GM23338 (cell line): ENCODE data around the gene ERC2. TPM values are rescaled to one million over a fixed set of nuclear protein-coding genes. Genes with fewer than 3 reads are reported as not detected.
A peak's percentile ranks its signal among the peaks of the same experiment; 100 is the strongest.

Experiments
- ATAC-seq: fragments of 200-7000 bp; cut with Tn5 transposase; 3 replicates; pipeline ENCODE4 v1.9.1; 2020
- DNase-seq: peaks from one replicate; pipeline ENCODE4 v3.0.0-alpha.2; 2015; ENCODE audit warnings: low spot score
- H2AFZ ChIP-seq: fragments of 200-600 bp; sonication (generic); 2 replicates; pipeline ENCODE4 v1.8.0; 2016; ENCODE audit warnings: antibody characterized with exemption, mild to moderate bottlenecking, moderate library complexity
- H3F3A ChIP-seq: fragments of 200-600 bp; sonication (generic); replicated peaks from 2 replicates; pipeline ENCODE4 v1.8.0; 2017; ENCODE audit warnings: antibody characterized with exemption, mixed run types, low read depth
- H3K27ac ChIP-seq: fragments of 200-600 bp; sonication (generic); 2 replicates; pipeline ENCODE4 v1.6.1; 2016; ENCODE audit warnings: low read depth
- H3K27me3 ChIP-seq: fragments of 200-600 bp; sonication (generic); 2 replicates; pipeline ENCODE4 v1.8.0; 2016; ENCODE audit warnings: mild to moderate bottlenecking, mixed run types, moderate library complexity; ENCODE audit not compliant: insufficient read depth
- H3K36me3 ChIP-seq: fragments of 200-600 bp; sonication (generic); 2 replicates; pipeline ENCODE4 v1.8.0; 2016; ENCODE audit warnings: mild to moderate bottlenecking; ENCODE audit not compliant: insufficient read depth
- H3K4me1 ChIP-seq: fragments of 200-600 bp; sonication (generic); 2 replicates; pipeline ENCODE4 v1.8.0; 2016; ENCODE audit warnings: mild to moderate bottlenecking, moderate library complexity; ENCODE audit not compliant: insufficient read depth
- H3K4me2 ChIP-seq: fragments of 200-600 bp; sonication (generic); 2 replicates; pipeline ENCODE4 v1.7.1; 2017; ENCODE audit warnings: mixed run types
- H3K4me3 ChIP-seq: fragments of 200-600 bp; sonication (generic); 2 replicates; pipeline ENCODE4 v1.6.1; 2016; ENCODE audit warnings: mixed run types
- H3K79me2 ChIP-seq: fragments of 200-600 bp; sonication (generic); replicated peaks from 2 replicates; pipeline ENCODE4 v1.8.0; 2017; ENCODE audit warnings: mild to moderate bottlenecking; ENCODE audit not compliant: insufficient read depth
- H3K9me2 ChIP-seq: fragments of 200-600 bp; sonication (generic); 2 replicates; pipeline ENCODE4 v1.8.0; 2017; ENCODE audit not compliant: insufficient read depth
- H4K20me1 ChIP-seq: fragments of 200-600 bp; sonication (generic); replicated peaks from 2 replicates; pipeline ENCODE4 v1.8.0; 2017; ENCODE audit warnings: mild to moderate bottlenecking; ENCODE audit not compliant: insufficient read depth
- H3K27ac Mint-ChIP-seq: 2 replicates; pipeline ENCODE4 v1.8.0; 2020; ENCODE audit warnings: inconsistent platforms, mild to moderate bottlenecking, moderate library complexity, mixed read lengths
- H3K27me3 Mint-ChIP-seq: 3 replicates; pipeline ENCODE4 v1.8.0; 2022; ENCODE audit warnings: low read depth, mild to moderate bottlenecking, moderate library complexity, mixed read lengths, inconsistent platforms; ENCODE audit not compliant: insufficient read depth, poor library complexity
- H3K36me3 Mint-ChIP-seq: 3 replicates; pipeline ENCODE4 v1.8.0; 2021; ENCODE audit warnings: low read depth, mild to moderate bottlenecking, inconsistent platforms, moderate library complexity, mixed read lengths
- H3K4me1 Mint-ChIP-seq: 3 replicates; pipeline ENCODE4 v1.8.0; 2020; ENCODE audit warnings: mild to moderate bottlenecking, inconsistent platforms, mixed read lengths
- H3K4me3 Mint-ChIP-seq: 3 replicates; pipeline ENCODE4 v1.8.0; 2021; ENCODE audit warnings: moderate library complexity, mild to moderate bottlenecking, inconsistent platforms, mixed read lengths
- H3K9me3 Mint-ChIP-seq: 3 replicates; pipeline ENCODE4 v1.8.0; 2020; ENCODE audit warnings: moderate library complexity, mild to moderate bottlenecking, inconsistent platforms, mixed read lengths
- CTCF ChIP-seq, 2 experiments: fragments of 200-600 bp in 1 of 2; sonication (generic) in 1 of 2; conservative IDR thresholded peaks; 2 replicates each; pipeline versions ENCODE4 v1.5.1 to v1.6.1; 2016 to 2017; ENCODE audit warnings: antibody characterized with exemption in 2 of 2, low read depth in 2 of 2, mild to moderate bottlenecking in 2 of 2, moderate library complexity in 1 of 2
- EZH2 ChIP-seq: fragments of 200-600 bp; sonication (generic); IDR thresholded peaks from one replicate; pipeline ENCODE4 v1.8.0; 2017; ENCODE audit warnings: antibody characterized with exemption, mild to moderate bottlenecking, low read depth; ENCODE audit not compliant: unreplicated experiment
- EZH2phosphoT487 ChIP-seq: fragments of 200-600 bp; sonication (generic); IDR thresholded peaks from one replicate; pipeline ENCODE4 v1.8.1; 2018; ENCODE audit warnings: antibody characterized with exemption; ENCODE audit not compliant: unreplicated experiment
- NANOG ChIP-seq: IDR thresholded peaks from 2 replicates; pipeline ENCODE4 v1.6.1; 2016; ENCODE audit warnings: antibody characterized with exemption, borderline replicate concordance
- REST ChIP-seq: IDR thresholded peaks from one replicate; pipeline ENCODE4 v1.6.1; 2018; ENCODE audit warnings: antibody characterized with exemption; ENCODE audit not compliant: unreplicated experiment
- polyA plus RNA-seq: library from polyadenylated mRNA; unstranded; fragments of >200 nt; fragmentation: Nextera tagmentation; extraction: Ambion mirVana; gene quantifications from 2 replicates; pipeline ENCODE4 v1.2.1, GENCODE V29; 2016
- total RNA-seq: library from RNA; depleted of rRNA; stranded (reverse); fragments of >200 nt; shearing (Covaris generic); gene quantifications from 2 replicates; pipeline ENCODE4 v1.2.3, GENCODE V29; 2014

ERC2 gene
- total and polyA plus RNA-seq, 2 experiments from 2014 or later: 11.8 to 13.7 TPM

GRCh38 chr3:55483196-55484095, 984.8 kb downstream of the ERC2 start:
- peak overlapping the region; percentile 97 for H3K4me2 ChIP-seq
- H4K20me1 ChIP-seq: no peaks in the 10 kb centered on the region; the same call in 1 of the 2 replicates
- H3K79me2 ChIP-seq: no peaks in the 10 kb centered on the region
- no peak overlapping the region for H3K27ac ChIP-seq
- peak; percentile 0; the same call in 2 of the 3 replicates for ATAC-seq
- H3F3A ChIP-seq: peaks cover 28% of the 10 kb centered on the region
- no peak overlapping the region for H3K27ac Mint-ChIP-seq
- peaks cover 94% of the 10 kb centered on the region for H3K27me3 ChIP-seq
- no peaks in the 10 kb centered on the region for H3K36me3 ChIP-seq
- H3K9me2 ChIP-seq: no peaks in the 10 kb centered on the region
- H2AFZ ChIP-seq: peak overlapping the region; percentile 98
- DNase-seq: peak; percentile 52
- H3K4me3 ChIP-seq: peak overlapping the region; percentile 93
- H3K36me3 Mint-ChIP-seq: peaks cover 4% of the 10 kb centered on the region; the same call in 1 of the 3 replicates
- peak overlapping the region; percentile 82 for H3K4me3 Mint-ChIP-seq
- H3K4me1 Mint-ChIP-seq: peaks cover 17% of the 10 kb centered on the region
- TF ChIP-seq EZH2phosphoT487 (peak; percentile 51), REST (no peak), EZH2 (peak; percentile 75), NANOG (no peak)
- H3K27me3 Mint-ChIP-seq: peaks cover 88% of the 10 kb centered on the region
- H3K4me1 ChIP-seq: peaks cover 44% of the 10 kb centered on the region
- H3K9me3 Mint-ChIP-seq: peaks cover 19% of the 10 kb centered on the region

- no peaks in the 10 kb centered on the region for H3K79me2 ChIP-seq
- DNase-seq (peak; percentile 85), ATAC-seq (peak; percentile 17)
- H2AFZ ChIP-seq: peak overlapping the region; percentile 98
- Mint-ChIP-seq H3K27ac (no peak overlapping the region), H3K4me1 (peaks cover 17% of the 10 kb centered on the region), H3K4me3 (peak overlapping the region; percentile 82), H3K36me3 (peaks cover 4% of the 10 kb centered on the region; the same call in 1 of the 3 replicates), H3K9me3 (peaks cover 19% of the 10 kb centered on the region), H3K27me3 (peaks cover 82% of the 10 kb centered on the region)
- H3K4me3 ChIP-seq: peak overlapping the region; percentile 93
- no peaks in the 10 kb centered on the region; the same call in 1 of the 2 replicates for H4K20me1 ChIP-seq
- H3K9me2 ChIP-seq: no peaks in the 10 kb centered on the region
- no peak overlapping the region for H3K27ac ChIP-seq
- peaks cover 44% of the 10 kb centered on the region for H3K4me1 ChIP-seq
- peaks cover 99% of the 10 kb centered on the region for H3K27me3 ChIP-seq
- peak overlapping the region; percentile 97 for H3K4me2 ChIP-seq
- no peak for TF ChIP-seq CTCF (conservative IDR thresholded peaks at IDR 0.05; ENCODE audit: low read depth in 2 of 2)
- TF ChIP-seq EZH2: peak; percentile 67
- no peaks in the 10 kb centered on the region for H3K36me3 ChIP-seq
- H3F3A ChIP-seq: peaks cover 28% of the 10 kb centered on the region
Observed at GRCh38 chr3:55482496-55483195, 985.6 kb downstream of the ERC2 start.
